Measurements from ENCODE around the gene APOBEC3C.
"Not testable (repeated sequence)": the region's sequence is repeated elsewhere in the genome, so short reads cannot be mapped to it uniquely, and the experiment has no call there.

DNA sequence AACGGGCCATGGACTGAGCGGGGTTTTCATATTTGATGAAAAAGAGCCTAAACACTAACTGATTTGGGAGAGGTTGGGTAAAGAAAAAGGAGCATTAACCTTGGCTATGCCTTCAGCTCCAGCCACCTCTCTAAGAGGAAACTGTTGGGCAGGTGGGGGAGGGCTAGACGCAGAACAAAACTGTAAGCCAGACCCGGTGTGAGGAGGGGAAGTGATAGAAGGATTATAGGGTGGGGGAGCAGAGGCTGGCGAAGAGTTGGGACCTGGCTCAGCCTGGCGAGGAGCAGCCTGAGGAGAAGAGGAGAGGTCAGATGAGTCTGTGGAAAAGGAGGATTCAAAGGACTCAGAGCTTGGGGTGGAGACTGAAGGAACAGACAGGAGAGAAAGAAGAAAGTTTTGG lies 47.2 kb downstream of the APOBEC3C start:
- not testable (repeated sequence) for TF ChIP-seq POLR2AphosphoS5 (IDR thresholded peaks at IDR 0.05; ENCODE audit: low read depth, low read length); CTCF (IDR thresholded peaks at IDR 0.05); JUND (IDR thresholded peaks at IDR 0.05); MXI1 (IDR thresholded peaks at IDR 0.05; ENCODE audit: low read depth, low read length); SMC3 (IDR thresholded peaks at IDR 0.05; ENCODE audit: low read depth, low read length); RFX5 (IDR thresholded peaks at IDR 0.05; ENCODE audit: low read length)
